Activated CD4-positive, alpha-beta T cell treated with anti-CD3 and anti-CD28 coated beads, Interleukin-2, amount 50 U/mL, for 48 hours (primary cell): Measurements from ENCODE around the gene GNG7.
"Not testable (repeated sequence)": the region's sequence is repeated elsewhere in the genome, so short reads cannot be mapped to it uniquely, and the experiment has no call there.

Experiments used
- DNase-seq, 2 experiments: peaks; one replicate each; pipeline ENCODE4 v3.0.0-alpha.2; 2020

GNG7 gene

DNA sequence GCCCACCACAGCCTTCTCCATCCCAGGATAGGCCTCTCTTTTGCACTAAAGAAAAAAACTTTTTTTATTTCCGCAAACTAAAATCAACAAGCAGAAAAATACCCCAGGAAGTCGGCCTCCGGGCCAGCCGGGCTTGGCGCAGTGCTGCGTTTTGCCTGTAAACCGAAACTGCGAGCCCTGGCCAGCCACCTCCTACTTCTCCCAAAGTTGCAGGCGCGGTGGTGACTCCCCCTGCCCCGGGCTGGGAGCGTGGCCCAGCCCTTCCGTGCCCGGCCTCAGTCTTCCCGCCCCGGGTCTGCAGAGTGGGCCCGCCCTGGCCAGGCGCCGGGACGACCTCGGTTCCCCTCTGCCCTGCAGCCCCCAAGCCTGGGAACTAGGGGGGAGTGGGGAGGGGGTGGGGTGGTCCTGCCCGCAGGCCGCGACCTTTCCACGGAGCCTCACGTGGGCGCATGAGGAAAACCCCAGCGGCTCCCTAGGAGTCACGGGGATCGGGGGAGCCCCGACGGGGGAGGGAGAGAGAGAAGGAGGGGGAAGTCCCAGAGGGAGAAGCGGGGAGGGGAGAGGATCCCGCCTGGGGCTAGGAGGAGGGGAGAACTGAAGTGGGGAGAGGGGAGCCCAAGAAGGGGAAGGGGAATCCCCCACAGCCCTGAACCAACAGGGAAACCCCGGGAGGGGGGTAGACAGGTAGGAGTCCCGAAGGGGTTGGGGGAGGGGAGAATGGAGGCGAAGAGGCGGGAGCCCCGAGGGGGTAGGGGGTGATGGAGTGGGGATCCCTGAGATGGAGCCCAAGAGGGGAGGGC is 223.5 kb downstream of the GNG7 start:
- peak; percentile 69 to 76 for DNase-seq

DNA sequence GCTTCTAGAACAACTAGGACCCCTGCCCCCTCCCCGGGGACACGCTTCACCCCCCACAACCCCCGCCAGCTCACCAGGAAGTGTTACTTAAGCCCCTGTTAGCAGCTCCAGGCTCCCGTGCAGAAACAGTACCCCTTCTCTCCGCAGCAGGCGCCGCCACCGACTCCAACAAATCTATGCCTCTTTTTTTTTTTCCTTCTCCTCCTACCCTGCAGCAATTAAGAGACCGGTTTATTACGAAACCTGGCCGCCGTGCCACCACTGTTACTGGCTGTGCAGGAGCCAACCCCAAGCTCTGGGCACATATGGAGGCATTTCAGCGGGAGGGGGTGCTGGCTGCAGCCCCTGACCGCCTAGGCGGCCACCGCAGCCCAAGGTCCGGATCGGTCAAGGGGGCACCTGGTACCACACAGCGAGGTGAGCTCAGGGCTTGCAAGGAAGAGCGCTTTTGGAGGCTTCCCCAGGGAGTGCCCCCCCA is 224.2 kb downstream of the GNG7 start:
- DNase-seq = peak; percentile 52 to 61

DNA sequence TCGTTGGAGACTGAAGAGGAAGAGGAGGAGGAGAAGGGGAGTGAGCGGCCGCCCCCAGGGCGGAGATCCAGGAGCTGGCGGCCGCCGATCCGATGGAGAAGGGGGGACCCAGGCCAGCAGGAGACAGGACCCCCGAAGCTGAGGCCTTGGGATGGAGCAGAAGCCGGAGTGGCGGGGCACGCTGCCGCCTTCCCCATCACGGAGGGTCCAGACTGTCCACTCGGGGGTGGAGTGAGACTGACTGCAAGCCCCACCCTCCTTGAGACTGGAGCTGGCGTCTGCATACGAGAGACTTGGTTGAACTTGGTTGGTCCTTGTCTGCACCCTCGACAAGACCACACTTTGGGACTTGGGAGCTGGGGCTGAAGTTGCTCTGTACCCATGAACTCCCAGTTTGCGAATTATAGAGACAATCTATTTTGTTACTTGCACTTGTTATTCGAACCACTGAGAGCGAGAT is 224.7 kb downstream of the GNG7 start:
- peak in 1 of 2 experiments; percentile 41 for DNase-seq

DNA sequence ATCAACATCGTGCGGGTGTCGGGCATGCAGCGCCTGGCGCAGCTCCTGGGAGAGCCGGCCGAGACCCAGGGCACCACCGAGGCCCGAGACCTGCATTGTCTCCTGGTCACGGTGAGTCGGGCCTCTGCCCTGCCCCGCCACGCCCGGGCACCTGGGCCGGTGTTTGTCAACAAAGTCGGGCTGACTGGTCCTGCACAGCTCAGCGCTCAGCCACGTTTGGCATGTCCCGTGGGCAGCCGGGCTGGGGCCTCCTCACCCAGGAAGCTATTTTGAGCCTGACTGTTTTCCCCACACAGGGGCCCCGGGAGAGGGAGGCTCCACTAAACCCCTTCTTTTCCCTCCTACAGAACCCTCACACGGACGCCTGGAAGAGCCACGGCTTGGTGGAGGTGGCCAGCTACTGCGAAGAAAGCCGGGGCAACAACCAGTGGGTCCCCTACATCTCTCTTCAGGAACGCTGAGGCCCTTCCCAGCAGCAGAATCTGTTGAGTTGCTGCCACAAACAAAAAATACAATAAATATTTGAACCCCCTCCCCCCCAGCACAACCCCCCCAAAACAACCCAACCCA is 225.3 kb downstream of the GNG7 start:
- peak; percentile 34 to 52 for DNase-seq

DNA sequence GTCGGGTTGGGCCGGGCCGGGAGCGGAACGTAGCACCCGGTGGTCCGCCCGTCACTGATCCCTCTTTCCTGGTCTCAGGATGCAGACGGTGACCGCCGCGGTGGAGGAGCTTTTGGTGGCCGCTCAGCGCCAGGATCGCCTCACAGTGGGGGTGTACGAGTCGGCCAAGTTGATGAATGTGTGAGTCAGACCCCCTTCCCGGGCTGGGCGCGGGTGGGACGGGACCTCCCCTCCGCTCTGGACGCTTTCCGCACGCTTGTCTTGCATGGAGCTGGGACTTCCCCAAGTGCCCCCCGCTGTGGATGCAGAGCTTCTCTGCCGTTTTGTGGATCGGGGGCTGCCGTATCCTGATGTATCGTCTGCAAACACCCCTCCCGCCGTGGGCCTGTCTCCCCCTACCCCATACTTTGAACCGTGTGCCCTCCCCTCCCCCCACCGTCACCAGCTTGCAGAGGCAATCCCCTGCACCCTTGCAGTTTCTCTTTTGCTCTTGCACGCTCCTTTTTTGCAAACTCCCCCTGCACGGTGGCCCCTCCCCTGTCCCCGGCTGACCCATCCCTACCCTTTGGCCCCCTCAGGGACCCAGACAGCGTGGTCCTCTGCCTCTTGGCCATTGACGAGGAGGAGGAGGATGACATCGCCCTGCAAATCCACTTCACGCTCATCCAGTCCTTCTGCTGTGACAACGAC is 225.9 kb downstream of the GNG7 start:
- DNase-seq = peak; percentile 73 to 79

DNA sequence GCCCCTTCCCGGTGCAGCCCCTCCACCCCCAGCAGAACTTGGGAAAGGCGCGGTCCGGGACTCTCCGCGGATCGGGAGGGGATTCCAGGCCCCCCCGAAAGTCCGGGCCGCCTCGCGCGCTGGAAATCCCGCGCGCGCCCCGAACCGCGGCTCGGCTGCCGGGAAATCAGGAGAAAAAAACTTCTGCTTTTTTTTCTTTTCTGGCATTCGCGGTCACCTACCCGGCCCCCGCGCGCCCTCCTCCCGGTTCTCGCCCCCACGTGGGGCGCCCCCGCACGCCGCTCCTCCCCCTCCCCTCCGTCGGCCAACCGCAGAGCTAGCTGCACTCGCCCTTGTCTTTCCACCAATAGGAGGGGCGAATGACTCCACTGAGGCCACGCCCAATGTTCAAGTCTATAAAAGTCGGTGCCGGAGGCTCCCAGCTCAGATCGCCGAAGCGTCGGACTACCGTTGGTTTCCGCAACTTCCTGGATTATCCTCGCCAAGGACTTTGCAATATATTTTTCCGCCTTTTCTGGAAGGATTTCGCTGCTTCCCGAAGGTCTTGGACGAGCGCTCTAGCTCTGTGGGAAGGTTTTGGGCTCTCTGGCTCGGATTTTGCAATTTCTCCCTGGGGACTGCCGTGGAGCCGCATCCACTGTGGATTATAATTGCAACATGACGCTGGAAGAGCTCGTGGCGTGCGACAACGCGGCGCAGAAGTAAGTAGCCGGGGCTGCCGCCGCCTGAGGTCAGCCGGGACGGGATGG is 226.6 kb downstream of the GNG7 start, which contains the start of gene GADD45B:
Gene GADD45B (plus strand): TSS at position 426 of the 749 bp plus-strand sequence. CDS start 232 bp downstream, at position 658.
- peak; percentile 95 to 98 for DNase-seq

DNA sequence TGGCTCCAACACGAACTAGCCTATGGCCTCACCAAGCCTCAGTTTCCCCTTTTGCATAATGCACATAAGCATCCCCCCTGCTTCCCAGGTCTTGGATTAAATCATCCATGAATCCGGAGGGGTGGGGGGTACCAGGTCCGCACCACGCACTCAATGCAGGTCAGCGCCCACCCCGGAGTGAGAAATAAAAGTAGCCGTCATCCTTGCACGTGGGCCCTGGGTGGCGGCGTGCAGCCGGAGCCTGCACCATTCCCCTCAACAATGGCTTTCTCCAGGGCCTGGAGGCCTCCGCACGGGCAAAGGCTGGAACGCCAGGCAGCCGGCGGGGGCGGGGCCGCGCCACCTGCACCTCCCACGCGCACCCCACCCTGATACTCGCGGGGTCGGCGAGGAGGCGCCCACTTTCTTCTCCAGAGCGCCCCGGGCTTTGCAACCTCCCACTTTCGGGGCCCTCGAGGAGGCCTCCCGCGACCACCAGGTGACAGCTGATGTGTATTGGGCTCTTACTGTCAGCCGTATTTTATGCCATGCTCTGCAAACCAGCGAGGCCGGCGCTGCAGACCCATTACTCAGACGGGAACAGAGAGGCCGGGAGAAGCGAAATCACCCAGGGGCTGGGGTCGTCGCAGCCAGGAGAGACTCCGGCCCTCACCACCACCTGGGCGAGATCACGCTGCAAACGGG is 227.3 kb downstream of the GNG7 start:
- DNase-seq = peak; percentile 76 to 81

DNA sequence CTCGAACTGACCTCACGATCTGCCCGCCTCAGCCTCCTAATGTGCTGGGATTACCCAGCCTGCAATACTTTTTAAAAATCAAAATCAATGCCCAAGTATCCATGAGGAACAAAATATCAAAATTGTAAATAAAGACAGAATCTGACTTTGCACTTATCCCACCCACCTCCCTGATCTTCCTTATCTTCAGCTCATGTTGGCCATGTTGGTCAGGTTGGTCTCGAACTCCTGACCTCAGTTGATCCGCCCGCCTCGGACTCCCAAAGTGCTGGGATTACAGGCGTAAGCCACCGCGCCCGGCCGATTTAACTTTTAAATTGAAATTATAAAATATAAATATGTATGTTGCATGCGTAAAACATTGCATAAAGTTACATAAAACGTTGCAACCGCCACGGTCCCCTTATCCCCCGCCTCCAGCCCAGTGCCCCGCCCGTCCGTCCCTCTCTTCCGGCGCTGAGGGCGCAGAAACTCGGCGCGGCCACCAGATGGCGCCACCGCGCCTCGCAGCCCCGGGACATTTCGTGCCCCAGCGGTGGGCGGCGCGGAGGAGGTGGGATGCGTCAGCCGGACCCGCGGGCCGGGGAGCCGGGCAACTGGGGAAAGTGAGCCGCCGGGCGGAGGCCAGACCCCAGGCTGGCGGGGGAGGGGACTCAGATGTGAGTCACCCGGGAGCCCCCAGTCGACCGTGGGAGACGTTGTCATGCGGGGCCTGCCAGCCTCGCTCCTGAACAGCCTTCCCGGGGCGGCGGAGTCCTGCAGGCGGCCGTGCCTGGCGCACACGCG is 228.1 kb downstream of the GNG7 start:
- peak; percentile 88 to 91 for DNase-seq

DNA sequence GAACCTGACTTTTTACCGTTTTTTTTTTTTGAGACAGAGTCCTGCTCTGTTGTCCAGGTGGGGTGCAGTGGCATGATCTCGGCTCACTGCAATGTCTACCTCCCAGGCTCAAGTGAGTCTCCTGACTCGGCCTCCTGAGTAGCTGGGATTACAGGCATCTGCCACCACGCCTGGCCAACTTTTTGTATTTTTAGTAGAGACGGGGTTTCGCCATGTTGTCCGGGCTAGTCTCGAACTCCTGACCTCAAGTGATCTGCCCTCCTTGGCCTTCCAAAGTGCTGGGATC is 232.6 kb downstream of the GNG7 start:
- not testable (repeated sequence) for DNase-seq

DNA sequence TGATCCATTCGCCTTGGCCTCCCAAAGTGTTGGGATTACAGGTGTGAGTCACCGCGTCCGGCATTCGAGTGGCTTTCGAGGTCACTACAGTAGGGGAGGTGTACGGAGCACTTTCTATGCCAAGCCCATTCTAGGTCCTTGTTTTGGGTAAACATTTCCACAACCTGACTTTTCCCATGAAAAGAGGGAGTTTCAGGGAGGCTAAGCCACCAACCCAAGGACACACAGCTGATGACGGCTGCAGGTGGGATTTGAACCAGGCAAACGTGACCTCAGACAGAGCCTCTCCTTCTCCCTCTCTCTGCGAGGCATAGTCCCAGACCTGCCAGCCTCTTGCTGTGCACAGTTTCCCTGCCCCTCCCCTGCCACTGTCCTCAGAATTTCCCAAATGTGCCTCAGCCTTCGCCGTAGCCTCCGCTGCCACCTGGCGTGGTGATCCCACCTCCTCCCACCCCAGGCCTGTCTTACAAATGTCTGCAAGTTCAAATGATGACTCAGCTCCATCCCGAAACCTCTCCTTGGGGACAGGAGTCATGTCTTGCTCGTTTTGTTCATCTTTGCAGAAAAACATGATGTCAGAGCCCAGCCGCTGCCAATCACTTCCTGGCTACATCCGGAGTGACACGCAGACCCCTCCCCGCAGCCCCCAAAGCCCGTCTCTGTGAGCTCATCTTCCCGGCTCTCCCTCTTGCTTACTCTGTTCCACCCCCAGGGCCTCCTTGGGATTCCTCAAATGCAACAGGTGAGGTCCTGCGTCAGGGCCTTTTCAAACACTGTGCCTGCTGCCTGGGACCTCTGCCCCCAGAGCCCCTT is 233.2 kb downstream of the GNG7 start:
- peak; percentile 47 to 66 for DNase-seq

DNA sequence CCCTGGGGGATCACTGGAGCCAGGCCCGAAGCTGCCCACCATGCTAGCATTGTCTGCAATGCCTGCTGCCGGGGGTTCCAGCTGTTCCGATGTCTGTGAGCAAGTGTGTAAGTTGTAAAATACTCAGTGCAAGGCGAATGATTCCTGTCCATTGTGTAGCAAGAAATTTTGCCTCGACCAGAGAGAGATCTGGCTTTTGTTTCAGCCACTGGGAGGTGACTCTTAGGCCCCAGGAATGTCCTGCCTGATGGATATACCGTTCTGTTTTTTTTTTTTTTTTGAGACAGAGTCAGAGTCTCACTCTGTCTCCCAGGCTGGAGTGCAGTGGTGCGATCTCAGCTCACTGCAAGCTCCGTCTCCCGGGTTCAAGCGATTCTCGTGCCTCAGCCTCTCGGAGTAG is 233.9 kb downstream of the GNG7 start:
- DNase-seq = no peak

DNA sequence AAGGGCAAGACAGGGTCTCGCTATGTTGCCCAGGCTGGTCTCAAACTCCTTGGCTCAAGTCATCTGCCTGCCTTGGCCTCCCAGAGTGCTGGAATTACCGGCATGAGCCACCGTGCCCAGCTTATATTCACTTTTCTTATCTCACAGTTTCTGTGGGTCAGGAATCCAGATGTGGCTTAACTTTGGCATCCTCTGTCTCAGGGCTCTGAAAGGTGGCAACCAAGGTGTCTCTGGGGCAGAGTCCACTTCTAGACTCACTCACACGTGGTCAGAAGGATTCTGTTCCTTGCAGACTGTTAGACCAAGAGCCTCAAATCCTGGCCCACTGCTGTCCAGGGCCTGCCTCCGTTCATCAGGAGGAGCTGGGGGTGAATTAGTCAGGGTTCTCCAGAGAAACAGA is 238.1 kb downstream of the GNG7 start:
- DNase-seq = no peak

DNA sequence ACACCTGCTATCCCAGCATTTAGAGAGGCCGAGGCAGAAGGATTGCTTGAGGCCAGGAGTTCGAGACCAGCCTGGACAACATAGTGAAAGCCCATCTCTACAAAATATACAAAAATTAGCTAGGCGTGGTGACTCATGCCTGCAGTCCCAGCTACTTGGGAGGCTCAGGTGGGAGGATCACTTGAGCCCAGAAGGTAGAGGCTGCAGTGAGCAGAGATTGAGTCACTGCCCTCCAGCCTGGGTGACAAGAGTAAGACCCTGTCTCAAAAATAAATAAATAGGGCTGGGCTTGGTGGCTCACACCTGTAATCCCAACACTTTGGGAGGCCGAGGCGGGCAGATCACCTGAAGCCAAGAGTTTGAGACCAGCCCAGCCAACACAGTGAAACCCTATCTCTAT is 238.8 kb downstream of the GNG7 start:
- DNase-seq = not testable (repeated sequence)

DNA sequence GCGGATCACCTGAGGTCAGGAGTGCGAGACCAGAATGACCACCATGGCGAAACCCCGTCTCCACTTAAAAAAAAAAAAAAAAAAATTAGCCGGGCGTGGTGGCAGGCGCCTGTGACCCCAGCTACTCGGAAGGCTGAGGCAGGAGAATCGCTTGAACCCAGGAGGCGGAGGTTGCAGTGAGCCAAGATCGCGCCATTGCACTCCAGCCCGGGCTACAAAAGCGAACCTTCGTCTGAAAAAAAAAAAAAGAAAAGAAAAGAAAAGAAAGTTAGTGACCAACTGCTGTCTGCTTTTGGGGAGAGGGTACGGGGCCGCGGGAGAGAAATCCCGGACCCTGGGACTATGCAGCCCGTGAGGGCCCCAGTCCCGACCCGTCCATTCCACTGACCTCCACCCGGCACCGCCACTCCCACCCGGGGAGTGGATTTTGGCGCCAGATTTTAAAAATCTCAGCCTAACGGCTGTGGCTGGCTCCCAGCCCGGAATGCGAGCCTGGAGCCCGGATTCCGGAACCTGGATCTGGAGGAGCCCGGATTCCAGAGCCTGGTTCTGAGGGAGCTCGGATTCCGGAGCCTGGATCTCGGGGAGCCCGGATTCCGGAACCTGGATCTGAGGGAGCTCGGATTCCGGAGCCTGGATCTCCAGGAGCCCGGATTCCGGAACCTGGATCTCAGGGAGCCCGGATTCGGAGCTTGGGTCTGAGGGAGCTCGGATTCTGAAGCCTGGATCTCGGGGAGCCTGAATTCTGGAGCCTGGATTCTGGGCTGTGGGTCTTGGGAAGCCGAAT is 239.7 kb downstream of the GNG7 start:
- no peak for DNase-seq

DNA sequence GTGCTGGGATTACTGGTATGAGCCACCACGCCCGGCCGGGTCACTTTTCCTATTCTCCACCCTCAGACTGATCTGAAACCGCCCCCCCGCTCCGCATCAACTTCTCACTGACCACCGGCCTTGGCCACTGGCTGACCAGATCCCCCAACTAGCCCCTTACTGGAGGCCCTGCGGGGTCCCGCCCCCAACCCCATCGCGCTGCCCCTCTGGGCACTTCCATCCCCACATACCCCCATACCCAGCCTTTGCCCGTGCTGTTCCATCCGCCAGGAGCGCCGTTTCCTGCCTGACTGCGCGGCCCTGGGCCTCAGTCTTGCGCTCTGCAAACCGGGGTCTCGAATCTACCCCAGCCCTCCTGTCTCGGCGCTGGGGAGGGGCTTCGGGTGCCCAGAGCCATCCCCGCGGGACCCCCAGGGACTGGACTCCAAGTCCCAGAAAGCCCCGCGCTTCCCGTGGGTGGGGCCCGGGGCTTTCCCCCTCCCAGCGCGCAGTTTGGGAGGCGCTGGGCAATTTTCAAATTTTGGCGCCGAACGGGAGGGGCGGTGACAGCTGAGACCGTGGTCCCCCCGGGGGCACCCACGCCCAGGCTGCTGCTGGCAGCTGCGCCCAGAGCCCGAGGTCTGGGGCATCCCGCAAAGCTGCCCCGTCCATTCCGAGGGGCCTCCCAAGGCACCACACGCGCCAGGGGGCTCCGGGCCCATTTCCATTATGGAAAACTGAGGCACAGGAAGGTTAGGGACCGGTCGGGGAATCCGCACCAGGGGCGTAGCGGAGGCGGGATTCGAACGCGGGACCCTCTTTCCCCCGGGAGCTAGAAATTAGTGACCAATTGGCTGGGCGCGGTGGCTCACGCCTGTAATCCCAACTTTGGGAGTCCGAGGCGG is 240.5 kb downstream of the GNG7 start:
- peak; percentile 83 to 85 for DNase-seq
